OCI-LY1 (cell line): ENCODE measurements around the gene ZNF282.

ENCODE experiments used
- EZH2 ChIP-seq: fragments of 200-600 bp; sonication (generic), shearing (Covaris generic); IDR thresholded peaks from 2 replicates; pipeline ENCODE4 v1.8.0; 2017; ENCODE audit warnings: borderline replicate concordance, mixed run types, mild to moderate bottlenecking, antibody characterized with exemption, low read length, moderate library complexity, mixed read lengths
- TF ChIP-seq, protein P1 (sequence below): fragments of 200-600 bp; sonication (generic), shearing (Covaris generic); IDR thresholded peaks from 2 replicates; pipeline ENCODE4 v1.5.1; 2017; ENCODE audit warnings: mild to moderate bottlenecking, antibody characterized with exemption, low read length, moderate library complexity, mixed read lengths

DNA sequence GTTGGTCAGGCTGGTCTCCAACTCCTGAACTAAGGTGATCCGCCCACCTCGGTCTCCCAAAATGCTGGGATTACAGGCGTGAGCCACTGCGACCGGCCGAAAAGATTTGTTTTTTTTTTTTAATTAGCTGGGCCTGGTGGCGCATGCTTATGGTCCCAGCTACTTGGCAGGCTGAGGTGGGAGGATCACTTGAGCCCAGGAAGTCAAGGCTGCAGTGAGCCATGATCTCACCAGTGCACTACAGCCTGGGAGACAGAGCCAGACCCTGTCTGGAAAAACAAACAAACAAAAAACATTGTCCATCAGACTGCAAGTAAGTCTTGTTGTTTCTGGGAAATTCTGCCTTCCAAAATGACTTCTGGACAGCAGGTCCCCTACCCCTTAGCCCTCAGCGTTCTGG lies 27.8 kb downstream of the ZNF282 start:
- TF ChIP-seq, protein P1, sequence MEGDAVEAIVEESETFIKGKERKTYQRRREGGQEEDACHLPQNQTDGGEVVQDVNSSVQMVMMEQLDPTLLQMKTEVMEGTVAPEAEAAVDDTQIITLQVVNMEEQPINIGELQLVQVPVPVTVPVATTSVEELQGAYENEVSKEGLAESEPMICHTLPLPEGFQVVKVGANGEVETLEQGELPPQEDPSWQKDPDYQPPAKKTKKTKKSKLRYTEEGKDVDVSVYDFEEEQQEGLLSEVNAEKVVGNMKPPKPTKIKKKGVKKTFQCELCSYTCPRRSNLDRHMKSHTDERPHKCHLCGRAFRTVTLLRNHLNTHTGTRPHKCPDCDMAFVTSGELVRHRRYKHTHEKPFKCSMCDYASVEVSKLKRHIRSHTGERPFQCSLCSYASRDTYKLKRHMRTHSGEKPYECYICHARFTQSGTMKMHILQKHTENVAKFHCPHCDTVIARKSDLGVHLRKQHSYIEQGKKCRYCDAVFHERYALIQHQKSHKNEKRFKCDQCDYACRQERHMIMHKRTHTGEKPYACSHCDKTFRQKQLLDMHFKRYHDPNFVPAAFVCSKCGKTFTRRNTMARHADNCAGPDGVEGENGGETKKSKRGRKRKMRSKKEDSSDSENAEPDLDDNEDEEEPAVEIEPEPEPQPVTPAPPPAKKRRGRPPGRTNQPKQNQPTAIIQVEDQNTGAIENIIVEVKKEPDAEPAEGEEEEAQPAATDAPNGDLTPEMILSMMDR = no peak
- TF ChIP-seq EZH2 = no peak
